K562 (cell line): ENCODE measurements around the gene PHC1. TPM values are rescaled to one million over a fixed set of nuclear protein-coding genes. Genes with fewer than 3 reads are reported as not detected.
"Not testable (repeated sequence)": the region's sequence is repeated elsewhere in the genome, so short reads cannot be mapped to it uniquely, and the experiment has no call there.

Experiments
- ATAC-seq: fragments of 200-7000 bp; cut with Tn5 transposase; 3 replicates; pipeline ENCODE4 v1.9.1; 2020; ENCODE audit warnings: moderate library complexity
- BruUV-seq: library from RNA; stranded (reverse); fragments of 400-500 nt; replicated peaks from 2 replicates; lab custom pipeline; 2021; lab: Mats Ljungman, UMichigan
- CTCF ChIA-PET: fragments of 300-600 bp; formaldehyde crosslinking; extraction: SDS; loops from one replicate; lab custom pipeline; 2021; ENCODE audit warnings: low intra/inter-chr PET ratio; lab: Yijun Ruan, JAX
- POLR2A ChIA-PET: fragments of 300-600, 350-650 bp; sonication (Branson Sonifier 250); formaldehyde crosslinking; extraction: SDS; loops from one replicate; lab custom pipeline; 2021; ENCODE audit warnings: antibody characterized with exemption, inconsistent platforms; lab: Yijun Ruan, JAX
- DNase-seq, 4 experiments: peaks; one replicate each; pipeline versions ENCODE4 v3.0.0 to v3.0.0-alpha.2; 2011 to 2018; ENCODE audit warnings: low spot score in 3 of 4, mixed read lengths in 3 of 4; ENCODE audit errors: extremely low read depth in 1 of 4
- FAIRE-seq: peaks from 2 replicates; lab custom pipeline; 2011; peaks lifted over from hg19 to GRCh38; lab: Jason Lieb, UNC
- H2AFZ ChIP-seq: 2 replicates; pipeline ENCODE4 v1.6.0; 2011; ENCODE audit warnings: low read depth, low read length, control low read depth, inconsistent platforms
- H3K27ac ChIP-seq: fragments of 200-600 bp; 3 replicates; pipeline ENCODE4 v1.8.0; 2011; ENCODE audit warnings: low read depth, mild to moderate bottlenecking, control low read depth, inconsistent platforms, low read length, moderate library complexity, mixed read lengths; ENCODE audit errors: extremely low read depth
- H3K27me3 ChIP-seq, 2 experiments: fragments of 300-600 bp in 1 of 2; 2 replicates in 1 of 2; 3 replicates in 1 of 2; pipeline versions ENCODE4 v1.6.0 to v1.8.0; 2011; ENCODE audit warnings: inconsistent platforms in 2 of 2, low read length in 2 of 2, mild to moderate bottlenecking in 1 of 2, mixed read lengths in 1 of 2, moderate library complexity in 1 of 2; ENCODE audit not compliant: control insufficient read depth in 2 of 2, insufficient read depth in 2 of 2
- H3K36me3 ChIP-seq: fragments of 300-600 bp; 3 replicates; pipeline ENCODE4 v1.8.0; 2011; ENCODE audit warnings: mild to moderate bottlenecking, low read length, inconsistent platforms; ENCODE audit not compliant: control insufficient read depth, insufficient read depth
- H3K4me1 ChIP-seq, 2 experiments: fragments of 200-600 bp in 1 of 2; replicated peaks in 1 of 2; 2 replicates in 1 of 2; 3 replicates in 1 of 2; pipeline versions ENCODE4 v1.5.1 to v1.8.0; 2011; ENCODE audit warnings: inconsistent platforms in 2 of 2, low read length in 2 of 2, mild to moderate bottlenecking in 1 of 2, mixed read lengths in 1 of 2, moderate library complexity in 1 of 2; ENCODE audit not compliant: control insufficient read depth in 2 of 2, insufficient read depth in 2 of 2
- H3K4me2 ChIP-seq: 2 replicates; pipeline ENCODE4 v1.6.1; 2011; ENCODE audit warnings: low read length, control low read depth, inconsistent platforms, mixed read lengths; ENCODE audit not compliant: insufficient read depth
- H3K4me3 ChIP-seq: fragments of 200-600 bp; sonication (generic), shearing (Covaris generic); 2 replicates; pipeline ENCODE4 v1.5.1; 2016; ENCODE audit warnings: control low read depth, inconsistent platforms
- H3K79me2 ChIP-seq: fragments of 200-600 bp; 3 replicates; pipeline ENCODE4 v1.8.0; 2011; ENCODE audit warnings: low read length, inconsistent platforms; ENCODE audit not compliant: control insufficient read depth, insufficient read depth
- H3K9ac ChIP-seq, 2 experiments: 2 replicates each; pipeline versions ENCODE4 v1.6.0 to v1.6.1; 2011; ENCODE audit warnings: low read depth in 2 of 2, low read length in 2 of 2, control low read depth in 1 of 2, inconsistent platforms in 1 of 2, mild to moderate bottlenecking in 1 of 2, mixed read lengths in 1 of 2; ENCODE audit not compliant: insufficient read depth in 1 of 2
- H3K9me1 ChIP-seq: one replicate; pipeline ENCODE4 v1.6.0; 2011; ENCODE audit warnings: inconsistent platforms, mild to moderate bottlenecking, low read length, moderate library complexity; ENCODE audit not compliant: control insufficient read depth, insufficient read depth
- H3K9me3 ChIP-seq: replicated peaks from 2 replicates; pipeline ENCODE4 v1.5.1; 2011; ENCODE audit warnings: low read depth, low read length, inconsistent platforms; ENCODE audit not compliant: control insufficient read depth, insufficient read depth
- H4K20me1 ChIP-seq: replicated peaks from 2 replicates; pipeline ENCODE4 v1.6.1; 2011; ENCODE audit warnings: low read length, inconsistent platforms, mixed read lengths; ENCODE audit not compliant: control insufficient read depth, insufficient read depth
- CBFA2T3 ChIP-seq: fragments of 450-650 bp; IDR thresholded peaks from 2 replicates; pipeline ENCODE4 v1.6.1; 2017
- TEAD2 ChIP-seq: fragments of 450-650 bp; IDR thresholded peaks from 2 replicates; pipeline ENCODE4 v1.6.1; 2016; ENCODE audit warnings: missing genetic modification characterization, control low read depth, missing compliant biosample characterization
- WGBS: fragments of 100-300 bp; shearing (Covaris generic); methylation state at CpG from one replicate; pipeline ENCODE4 v1.1.6; 2016; ENCODE audit warnings: low coverage, mixed read lengths; ENCODE audit not compliant: insufficient coverage; ENCODE audit errors: missing lambda C conversion rate; 5-methylcytosine and 5-hydroxymethylcytosine counted together
- in situ Hi-C: fragments of 300-500 bp; cut with MboI; formaldehyde crosslinking; loops from 4 replicates; pipeline ENCODE4 v1.15.0; 2018; ENCODE audit warnings: inconsistent platforms, mixed read lengths
- intact Hi-C: fragments of 100-400 bp; cut with micrococcal nuclease; formaldehyde crosslinking; loops from 2 replicates; pipeline ENCODE4 v1.14.2; 2022
- polyA plus RNA-seq, 8 experiments: library from polyadenylated mRNA; depleted of rRNA in 4 of 8; stranded (reverse) in 5 of 8; unstranded in 3 of 8; fragments of >200 nt; fragmentation: Nextera tagmentation in 2 of 8; fragmentation: Illumina TruSeq in 1 of 8; extraction: Ambion mirVana in 2 of 8; extraction: Trizol in 1 of 8; gene quantifications; 2 replicates each; pipeline versions ENCODE4 v1.2.1 to v1.2.3, GENCODE V29; 2011 to 2014; ENCODE audit warnings: inconsistent platforms in 1 of 8, missing spikeins in 1 of 8
- total RNA-seq, 7 experiments: library from RNA; depleted of rRNA in 6 of 7; stranded (reverse); fragments of >200 nt in 6 of 7; fragmentation: Illumina TruSeq in 2 of 7; extraction: Trizol in 2 of 7; gene quantifications; 2 replicates each; pipeline versions ENCODE4 v1.2.1 to v1.2.3, GENCODE V29; 2011 to 2021; ENCODE audit warnings: low replicate concordance in 1 of 7

The PHC1 gene
- total and polyA plus RNA-seq, 9 of the 15 experiments (the other 6 are each of a cell fraction or from before 2014, with no cell fraction given): 1.9 to 13.7 (median 6.9) TPM

DNA sequence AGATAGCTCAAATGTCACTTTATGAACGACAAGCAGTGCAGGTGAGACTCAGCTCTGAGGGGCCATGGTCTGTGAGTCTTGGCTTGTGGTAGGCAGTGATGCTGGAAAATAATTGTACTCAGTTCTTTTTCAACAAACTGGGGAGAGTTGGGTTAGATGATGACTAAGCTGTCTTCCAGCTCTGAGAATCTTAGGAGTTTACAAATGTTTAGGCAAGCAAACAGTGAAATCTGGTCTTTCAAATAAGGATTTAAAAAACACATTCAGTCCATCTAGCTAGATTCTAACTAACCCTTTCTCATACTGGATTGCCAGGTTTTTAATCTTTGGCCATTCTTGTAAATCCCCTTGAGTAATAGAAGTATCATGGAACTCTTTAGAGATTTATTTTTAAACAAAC lies 3.4 kb downstream of the PHC1 start:
- CTCF ChIA-PET: no interaction called here
- ATAC-seq: no peak
- 30% methylated on average over 1 of the region's 1 CpG for WGBS

DNA sequence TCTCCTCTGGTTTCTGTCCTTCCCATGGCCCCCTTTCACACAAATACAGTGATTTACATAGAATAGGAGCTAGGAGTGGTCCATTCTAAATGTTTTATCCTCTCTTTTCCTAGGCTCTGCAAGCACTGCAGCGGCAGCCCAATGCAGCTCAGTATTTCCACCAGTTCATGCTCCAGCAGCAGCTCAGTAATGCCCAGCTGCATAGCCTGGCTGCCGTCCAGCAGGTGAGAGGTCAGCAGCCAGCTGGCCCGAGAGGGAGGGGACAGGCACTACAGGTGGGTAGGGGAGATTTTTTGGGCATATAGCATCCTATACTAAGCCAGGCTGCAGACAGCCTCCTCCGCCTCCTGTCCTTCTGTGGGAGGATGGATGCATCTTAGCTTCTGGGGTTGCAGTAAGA lies 5.3 kb downstream of the PHC1 start:
- ATAC-seq, H2AFZ ChIP-seq, H3K36me3 ChIP-seq, H4K20me1 ChIP-seq, H3K4me3 ChIP-seq, intact Hi-C loops, in situ Hi-C loops, FAIRE-seq, DNase-seq, H3K9ac ChIP-seq, H3K79me2 ChIP-seq, H3K9me3 ChIP-seq, H3K27me3 ChIP-seq, H3K9me1 ChIP-seq, BruUV-seq, H3K4me2 ChIP-seq, H3K27ac ChIP-seq, CTCF ChIA-PET: not testable (repeated sequence)
- peaks cover 6 to 17% of the 10 kb centered on the region in 2 experiments; a peak in 4 of 5 replicates for H3K4me1 ChIP-seq
- WGBS: 60% methylated on average over 2 of the region's 4 CpGs
- POLR2A ChIA-PET: interaction anchor here (1.5 kb wide), 1 partner anchor 30 kb away, joined by 3 read pairs; the partner anchor contains the start of gene M6PR
- 0 out of 2 replicates have a peak, but pooled peaks have one; percentile 5 for TF ChIP-seq CBFA2T3

More for the DNA sequence above, 3.4 kb downstream of the PHC1 start:
- Histone ChIP-seq H3K4me1 (peaks cover 6 to 23% of the 10 kb centered on the region in 2 experiments; a peak in 4 of 5 replicates), H2AFZ (no peak overlapping the region), H3K4me2 (no peak overlapping the region), H4K20me1 (no peaks in the 10 kb centered on the region), H3K27ac (no peak overlapping the region), H3K4me3 (no peak overlapping the region), H3K9me3 (no peaks in the 10 kb centered on the region), H3K27me3 (no peaks in the 10 kb centered on the region), H3K79me2 (peaks cover 7% of the 10 kb centered on the region; the same call in 2 of the 3 replicates), H3K9ac (no peak overlapping the region), H3K9me1 (no peaks in the 10 kb centered on the region), H3K36me3 (no peaks in the 10 kb centered on the region)
- POLR2A ChIA-PET: interaction anchor here (0.6 to 1.0 kb wide), 2 partner anchors 32 to 348 kb away, joined by 3 read pairs; partner anchors contain the start of gene M6PR
- FAIRE-seq (no peak), DNase-seq (no peak)
- intact Hi-C loops: no loop called here
- no TSS peak for BruUV-seq
- in situ Hi-C loops: no loop called here
- no peak for TF ChIP-seq TEAD2
